ENCODE data around the gene KATNAL1. TPM values are rescaled to one million over a fixed set of nuclear protein-coding genes. Genes with fewer than 3 reads are reported as not detected.
A peak's percentile ranks its signal among the peaks of the same experiment; 100 is the strongest.

Gene KATNAL1
- total RNA-seq, 1 donor from 2014 or later = 30.4 TPM

GRCh38 chr13:30163441-30163840 is 143.9 kb downstream of the KATNAL1 start:
- no peak for DNase-seq

GRCh38 chr13:30159446-30159839 is 147.9 kb downstream of the KATNAL1 start:
- DNase-seq = no peak

GRCh38 chr13:30158774-30159445 is 148.4 kb downstream of the KATNAL1 start:
- DNase-seq = no peak

GRCh38 chr13:30157616-30157993 is 149.7 kb downstream of the KATNAL1 start:
- DNase-seq = no peak

GRCh38 chr13:30156826-30157615 is 150.3 kb downstream of the KATNAL1 start:
- DNase-seq = no peak

GRCh38 chr13:30156270-30156669 is 151.1 kb downstream of the KATNAL1 start:
- no peak for DNase-seq

GRCh38 chr13:30154931-30155330 is 152.4 kb downstream of the KATNAL1 start:
- DNase-seq = no peak

GRCh38 chr13:30154531-30154930 is 152.8 kb downstream of the KATNAL1 start:
- no peak for DNase-seq

GRCh38 chr13:30153545-30154426 is 153.6 kb downstream of the KATNAL1 start:
- DNase-seq = peak; percentile 58

Small RNAs within 50 kb of the gene (small RNA-seq; reads per million reads assigned to genes)
- gene RNU6-64P (ENCODE audit: low replicate concordance) = not detected

Other genes with a start within 250 kb of the KATNAL1 start
- gene UBE2L5, start 114.9 kb upstream of the KATNAL1 start, total RNA-seq = not detected
- 300 TPM for gene HMGB1, start 158.4 kb upstream of the KATNAL1 start, total RNA-seq